Subcutaneous adipose tissue (tissue), 4 donors: ENCODE data around the gene SPHKAP. TPM values are rescaled to one million over a fixed set of nuclear protein-coding genes. Genes with fewer than 3 reads are reported as not detected.

Experiments used
- CTCF ChIP-seq: fragments of 450-650 bp; IDR thresholded peaks from one replicate; pipeline ENCODE4 v1.5.1; 2016; ENCODE audit warnings: low read depth, mild to moderate bottlenecking, control low read depth, antibody characterized with exemption, moderate library complexity
- total RNA-seq, 4 donors: library from RNA; depleted of rRNA; stranded (reverse); fragments of >200 nt; gene quantifications; one replicate each; pipeline ENCODE4 v1.1.0, GENCODE V29; 2016

SPHKAP gene
- total RNA-seq, 4 donors from 2014 or later = not detected

GRCh38 chr2:228164718-228165117 lies 16.8 kb downstream of the SPHKAP start:
- TF ChIP-seq CTCF = no peak

- TF ChIP-seq CTCF = no peak
Measured at GRCh38 chr2:228157841-228158240, 23.6 kb downstream of the SPHKAP start.

GRCh38 chr2:228144961-228145360 lies 36.5 kb downstream of the SPHKAP start:
- TF ChIP-seq CTCF = no peak

GRCh38 chr2:228140934-228141528 lies 40.5 kb downstream of the SPHKAP start:
- no peak for TF ChIP-seq CTCF

DNA sequence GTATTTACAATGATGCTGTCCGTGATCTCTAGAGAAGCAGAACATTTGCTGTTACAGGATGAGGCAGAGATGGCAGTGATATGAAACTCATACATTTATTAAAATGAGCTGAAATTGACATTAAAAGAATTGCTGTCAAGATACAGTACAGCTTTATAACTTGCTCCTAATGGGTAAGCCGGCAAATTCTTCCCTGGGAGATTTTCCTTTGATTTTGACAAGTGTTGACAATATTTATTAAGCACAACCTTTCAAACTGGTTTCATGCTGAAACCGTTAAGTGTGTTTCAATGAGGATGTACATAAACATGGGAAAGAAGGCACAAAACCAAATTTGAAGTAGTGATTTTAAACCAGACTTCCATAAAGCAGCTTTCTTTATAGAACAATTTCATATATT lies 45.5 kb downstream of the SPHKAP start:
- TF ChIP-seq CTCF = no peak

DNA sequence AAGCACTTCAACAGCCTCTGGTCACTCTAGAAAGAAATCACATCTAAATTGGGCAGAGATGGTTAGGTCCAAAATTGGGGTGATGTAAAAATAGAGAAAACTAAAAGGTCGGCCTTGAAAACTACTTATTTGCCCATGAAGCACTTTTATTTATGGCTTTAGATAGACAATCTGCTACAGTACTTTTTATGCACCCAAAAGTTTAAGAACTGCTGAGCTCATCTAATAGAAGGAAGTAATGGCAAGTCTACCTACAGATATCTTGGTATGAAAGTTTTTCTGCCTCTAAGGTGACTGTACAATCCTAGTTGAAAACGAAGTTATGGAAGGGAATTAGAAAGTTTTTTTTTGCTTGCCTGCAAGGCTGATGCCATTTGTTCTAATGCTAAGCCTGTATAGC lies 46.2 kb downstream of the SPHKAP start:
- TF ChIP-seq CTCF = no peak

DNA sequence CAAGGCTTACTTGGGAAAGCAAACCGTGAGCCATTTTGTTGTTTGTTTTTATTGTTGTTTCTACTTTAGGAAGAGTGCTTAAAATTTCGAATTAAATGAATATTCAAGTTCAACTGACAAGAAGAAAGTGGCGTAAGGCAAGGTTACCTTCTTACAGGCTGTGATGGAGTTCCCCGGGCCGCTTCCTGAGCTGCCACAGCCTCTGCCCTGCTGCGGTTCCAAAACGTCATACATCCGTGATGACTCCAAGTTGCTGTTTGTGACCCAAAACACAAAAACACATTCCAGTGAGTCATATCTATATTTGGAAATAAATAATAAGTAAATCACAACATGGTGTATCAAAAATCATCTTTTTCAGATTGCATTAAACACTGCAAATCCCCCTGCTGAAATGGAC lies 49.7 kb downstream of the SPHKAP start:
- TF ChIP-seq CTCF = no peak
